ENCODE data around the gene GOLGA6L7. TPM values are rescaled to one million over a fixed set of nuclear protein-coding genes. Genes with fewer than 3 reads are reported as not detected.
A peak's percentile ranks its signal among the peaks of the same experiment; 100 is the strongest.

GOLGA6L7 gene
- total RNA-seq, 1 donor = not detected

GRCh38 chr15:28878209-28878608 lies 29.8 kb upstream of the GOLGA6L7 start:
- H3K79me2 ChIP-seq (ENCODE audit: insufficient read depth, low read length) = no peaks in the 10 kb centered on the region
- no peaks in the 10 kb centered on the region for H3K27me3 ChIP-seq (ENCODE audit: insufficient read depth, low read length)
- H3K4me2 ChIP-seq (ENCODE audit: insufficient read depth, low read length) = no peak overlapping the region
- H4K20me1 ChIP-seq (ENCODE audit: insufficient read depth, low read length) = no peaks in the 10 kb centered on the region
- H3K4me3 ChIP-seq (ENCODE audit: insufficient read depth, low read length) = no peak overlapping the region
- no peak overlapping the region for H2AFZ ChIP-seq (ENCODE audit: low read length)
- no peaks in the 10 kb centered on the region for H3K9me3 ChIP-seq (ENCODE audit: low read depth, low read length)
- H3K27ac ChIP-seq (ENCODE audit: low read depth, low read length) = no peak overlapping the region
- no peaks in the 10 kb centered on the region for H3K4me1 ChIP-seq (ENCODE audit: insufficient read depth, low read length)
- peak; percentile 14 for DNase-seq (ENCODE audit: insufficient read length, low spot score, missing footprints)
- H3K36me3 ChIP-seq (ENCODE audit: insufficient read depth, low read length) = no peaks in the 10 kb centered on the region
- TF ChIP-seq CTCF (IDR thresholded peaks at IDR 0.05; ENCODE audit: extremely low read depth, low read depth, low read length) = no peak

- Histone ChIP-seq H3K27ac (ENCODE audit: low read depth, low read length) (no peak overlapping the region), H3K4me1 (ENCODE audit: insufficient read depth, low read length) (no peaks in the 10 kb centered on the region), H3K36me3 (ENCODE audit: insufficient read depth, low read length) (no peaks in the 10 kb centered on the region), H4K20me1 (ENCODE audit: insufficient read depth, low read length) (no peaks in the 10 kb centered on the region), H3K27me3 (ENCODE audit: insufficient read depth, low read length) (no peaks in the 10 kb centered on the region), H3K4me3 (ENCODE audit: insufficient read depth, low read length) (no peak overlapping the region), H3K79me2 (ENCODE audit: insufficient read depth, low read length) (no peaks in the 10 kb centered on the region), H2AFZ (ENCODE audit: low read length) (no peak overlapping the region), H3K9me3 (ENCODE audit: low read depth, low read length) (no peaks in the 10 kb centered on the region), H3K4me2 (ENCODE audit: insufficient read depth, low read length) (no peak overlapping the region)
- no peak for DNase-seq (ENCODE audit: insufficient read length, low spot score, missing footprints)
- no peak for TF ChIP-seq CTCF (IDR thresholded peaks at IDR 0.05; ENCODE audit: extremely low read depth, low read depth, low read length)
Measured at GRCh38 chr15:28876845-28877185, 28.4 kb upstream of the GOLGA6L7 start.

GRCh38 chr15:28876131-28876844 lies 27.8 kb upstream of the GOLGA6L7 start:
- no peaks in the 10 kb centered on the region for H4K20me1 ChIP-seq (ENCODE audit: insufficient read depth, low read length)
- H2AFZ ChIP-seq (ENCODE audit: low read length) = no peak overlapping the region
- H3K27me3 ChIP-seq (ENCODE audit: insufficient read depth, low read length) = no peaks in the 10 kb centered on the region
- H3K9me3 ChIP-seq (ENCODE audit: low read depth, low read length) = no peaks in the 10 kb centered on the region
- TF ChIP-seq CTCF (IDR thresholded peaks at IDR 0.05; ENCODE audit: extremely low read depth, low read depth, low read length) = no peak
- no peak overlapping the region for H3K27ac ChIP-seq (ENCODE audit: low read depth, low read length)
- no peaks in the 10 kb centered on the region for H3K36me3 ChIP-seq (ENCODE audit: insufficient read depth, low read length)
- no peak for DNase-seq (ENCODE audit: insufficient read length, low spot score, missing footprints)
- no peak overlapping the region for H3K4me2 ChIP-seq (ENCODE audit: insufficient read depth, low read length)
- no peaks in the 10 kb centered on the region for H3K79me2 ChIP-seq (ENCODE audit: insufficient read depth, low read length)
- H3K4me3 ChIP-seq (ENCODE audit: insufficient read depth, low read length) = no peak overlapping the region
- H3K4me1 ChIP-seq (ENCODE audit: insufficient read depth, low read length) = no peaks in the 10 kb centered on the region

GRCh38 chr15:28875461-28876000 lies 27.1 kb upstream of the GOLGA6L7 start:
- Histone ChIP-seq H3K9me3 (ENCODE audit: low read depth, low read length) (no peaks in the 10 kb centered on the region), H3K4me1 (ENCODE audit: insufficient read depth, low read length) (no peaks in the 10 kb centered on the region), H3K36me3 (ENCODE audit: insufficient read depth, low read length) (no peaks in the 10 kb centered on the region), H3K4me2 (ENCODE audit: insufficient read depth, low read length) (no peak overlapping the region), H3K27ac (ENCODE audit: low read depth, low read length) (no peak overlapping the region), H3K4me3 (ENCODE audit: insufficient read depth, low read length) (no peak overlapping the region), H4K20me1 (ENCODE audit: insufficient read depth, low read length) (no peaks in the 10 kb centered on the region), H2AFZ (ENCODE audit: low read length) (no peak overlapping the region), H3K79me2 (ENCODE audit: insufficient read depth, low read length) (no peaks in the 10 kb centered on the region), H3K27me3 (ENCODE audit: insufficient read depth, low read length) (no peaks in the 10 kb centered on the region)
- DNase-seq (ENCODE audit: insufficient read length, low spot score, missing footprints) = no peak
- TF ChIP-seq CTCF (IDR thresholded peaks at IDR 0.05; ENCODE audit: extremely low read depth, low read depth, low read length) = no peak

Measured in osteoblast (primary cell).